ENCODE measurements around the gene PCSK5.

DNA sequence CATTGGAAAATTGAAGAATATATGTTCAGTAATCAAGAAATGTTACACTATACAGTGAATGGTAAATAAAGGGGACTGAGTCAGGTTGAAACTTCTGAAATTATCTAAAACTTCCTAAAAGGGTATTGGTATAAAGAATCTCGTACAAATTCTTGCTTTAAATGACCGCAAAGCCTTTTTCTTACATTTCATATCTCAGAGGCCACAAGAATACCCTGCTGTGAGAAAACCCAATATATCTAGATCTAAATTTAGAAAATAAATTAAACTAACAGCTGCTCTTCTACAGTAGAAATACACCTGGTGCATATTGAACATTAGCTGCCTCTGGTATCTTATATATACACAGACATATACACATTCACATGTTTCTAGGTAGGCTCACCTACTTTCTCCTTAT is 221.7 kb downstream of the PCSK5 start:
- TF ChIP-seq, protein P1, sequence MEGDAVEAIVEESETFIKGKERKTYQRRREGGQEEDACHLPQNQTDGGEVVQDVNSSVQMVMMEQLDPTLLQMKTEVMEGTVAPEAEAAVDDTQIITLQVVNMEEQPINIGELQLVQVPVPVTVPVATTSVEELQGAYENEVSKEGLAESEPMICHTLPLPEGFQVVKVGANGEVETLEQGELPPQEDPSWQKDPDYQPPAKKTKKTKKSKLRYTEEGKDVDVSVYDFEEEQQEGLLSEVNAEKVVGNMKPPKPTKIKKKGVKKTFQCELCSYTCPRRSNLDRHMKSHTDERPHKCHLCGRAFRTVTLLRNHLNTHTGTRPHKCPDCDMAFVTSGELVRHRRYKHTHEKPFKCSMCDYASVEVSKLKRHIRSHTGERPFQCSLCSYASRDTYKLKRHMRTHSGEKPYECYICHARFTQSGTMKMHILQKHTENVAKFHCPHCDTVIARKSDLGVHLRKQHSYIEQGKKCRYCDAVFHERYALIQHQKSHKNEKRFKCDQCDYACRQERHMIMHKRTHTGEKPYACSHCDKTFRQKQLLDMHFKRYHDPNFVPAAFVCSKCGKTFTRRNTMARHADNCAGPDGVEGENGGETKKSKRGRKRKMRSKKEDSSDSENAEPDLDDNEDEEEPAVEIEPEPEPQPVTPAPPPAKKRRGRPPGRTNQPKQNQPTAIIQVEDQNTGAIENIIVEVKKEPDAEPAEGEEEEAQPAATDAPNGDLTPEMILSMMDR (IDR thresholded peaks at IDR 0.05; ENCODE audit: borderline replicate concordance, extremely low read depth, low read length, poor library complexity, severe bottlenecking): no peak
- TF ChIP-seq EZH2 (IDR thresholded peaks at IDR 0.05; ENCODE audit: borderline replicate concordance, low read depth, low read length, severe bottlenecking): no peak

Data from DND-41 (cell line).